HS-5 (cell line): ENCODE measurements around the gene CFAP221.

ENCODE experiments used
- DNase-seq: peaks from one replicate; pipeline ENCODE4 v3.0.0-alpha.2; 2012; ENCODE audit warnings: low read depth

The CFAP221 gene

GRCh38 chr2:119536707-119537106, 7.5 kb upstream of the CFAP221 start:
- DNase-seq: no peak

GRCh38 chr2:119537792-119538191, 6.5 kb upstream of the CFAP221 start:
- no peak for DNase-seq

DNA sequence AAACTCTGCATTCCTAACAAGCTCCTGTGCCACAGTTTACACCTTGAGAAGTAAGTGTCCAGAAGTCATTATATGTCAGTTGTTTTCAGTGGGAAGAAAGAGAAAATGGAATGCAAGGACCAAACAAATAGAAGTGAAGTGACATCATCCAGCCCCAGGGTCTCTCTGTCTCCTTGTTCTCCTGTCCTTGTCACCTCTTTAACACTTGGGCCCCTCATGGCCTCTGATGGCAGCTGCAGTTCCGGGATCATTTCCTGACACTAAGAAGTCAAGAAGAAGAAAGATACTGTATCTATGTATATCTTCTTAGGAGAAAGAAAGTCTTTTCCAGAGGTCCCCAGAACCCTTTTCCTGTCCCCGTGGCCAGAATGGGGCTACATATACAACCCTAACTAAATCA, 2.8 kb upstream of the CFAP221 start:
- DNase-seq: no peak

GRCh38 chr2:119544939-119545475, 758 bp downstream of the CFAP221 start:
- no peak for DNase-seq

DNA sequence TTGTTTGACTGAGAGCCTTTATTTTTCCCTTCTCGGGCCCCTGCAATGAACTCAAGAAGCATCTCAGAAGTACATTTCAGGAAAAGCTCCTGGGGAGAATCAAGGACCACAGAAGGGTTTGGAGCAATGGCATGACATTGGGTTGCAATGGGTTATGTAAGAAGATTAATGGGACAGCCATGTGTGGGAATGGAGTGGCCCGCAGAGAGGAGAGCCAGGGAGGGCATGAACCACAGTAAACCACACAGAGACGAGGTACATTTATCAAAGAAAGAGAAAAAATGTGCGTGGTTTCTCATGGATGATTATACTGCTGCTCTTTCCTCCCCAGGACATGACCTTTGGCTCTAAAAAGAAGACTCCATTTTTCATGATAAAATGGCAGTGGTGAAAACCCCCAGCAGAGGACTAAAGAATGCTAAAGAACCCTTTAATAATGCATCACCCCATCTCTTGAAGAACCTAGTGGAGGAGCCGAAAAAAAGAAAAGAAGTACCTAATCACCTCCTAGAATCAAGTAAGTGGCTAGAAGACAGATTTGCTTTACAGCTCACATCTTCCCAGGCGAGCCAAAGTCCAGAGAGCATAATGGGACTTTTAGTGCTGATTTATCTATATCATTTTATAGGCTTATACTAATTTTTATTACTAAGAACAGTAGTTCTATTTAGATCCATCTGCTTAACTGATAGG, 1.7 kb downstream of the CFAP221 start:
- no peak for DNase-seq

DNA sequence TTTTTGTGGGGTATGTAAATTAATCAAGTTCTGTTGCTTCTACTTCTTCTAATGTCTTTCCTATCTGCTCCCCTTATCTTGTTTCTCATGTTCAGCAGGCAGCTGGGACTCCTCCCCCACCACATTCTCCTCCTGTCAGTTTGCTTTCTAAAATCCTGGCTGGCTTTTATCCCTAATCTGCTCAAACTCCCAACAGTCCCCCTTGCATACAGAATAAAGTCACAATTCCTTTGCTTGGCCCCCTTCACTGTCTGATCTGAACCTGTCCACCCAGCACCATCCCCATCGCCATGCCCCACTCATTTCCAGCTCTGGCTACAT, 2.2 kb downstream of the CFAP221 start:
- DNase-seq: no peak

- DNase-seq: no peak
These were observed 4.4 kb downstream of the CFAP221 start for GRCh38 chr2:119548516-119549120.

DNA sequence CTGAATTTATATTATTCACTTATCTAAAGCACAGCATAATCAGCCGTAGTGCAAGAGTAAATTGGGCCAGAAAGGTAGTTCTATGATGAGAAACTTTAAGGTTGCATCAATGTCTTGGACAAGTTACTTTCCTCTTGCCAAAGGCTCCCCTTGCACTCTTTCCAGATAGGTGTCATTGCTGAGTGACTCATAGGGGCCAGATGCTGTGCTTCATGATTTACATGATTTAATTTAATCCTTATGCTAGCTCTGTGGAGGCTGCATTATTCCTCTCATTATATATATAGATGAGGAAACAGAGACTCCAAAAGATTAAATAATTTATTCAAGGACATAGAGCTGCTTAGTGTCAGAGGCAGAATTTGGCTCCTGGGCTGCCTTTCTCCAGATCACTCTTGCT, 5.0 kb downstream of the CFAP221 start:
- DNase-seq: peak; percentile 58

- DNase-seq: no peak
These were observed 6.1 kb downstream of the CFAP221 start for GRCh38 chr2:119550346-119550745.

- DNase-seq: no peak
These were observed 6.6 kb downstream of the CFAP221 start for GRCh38 chr2:119550856-119551255.

GRCh38 chr2:119552902-119553301, 8.7 kb downstream of the CFAP221 start:
- no peak for DNase-seq

DNA sequence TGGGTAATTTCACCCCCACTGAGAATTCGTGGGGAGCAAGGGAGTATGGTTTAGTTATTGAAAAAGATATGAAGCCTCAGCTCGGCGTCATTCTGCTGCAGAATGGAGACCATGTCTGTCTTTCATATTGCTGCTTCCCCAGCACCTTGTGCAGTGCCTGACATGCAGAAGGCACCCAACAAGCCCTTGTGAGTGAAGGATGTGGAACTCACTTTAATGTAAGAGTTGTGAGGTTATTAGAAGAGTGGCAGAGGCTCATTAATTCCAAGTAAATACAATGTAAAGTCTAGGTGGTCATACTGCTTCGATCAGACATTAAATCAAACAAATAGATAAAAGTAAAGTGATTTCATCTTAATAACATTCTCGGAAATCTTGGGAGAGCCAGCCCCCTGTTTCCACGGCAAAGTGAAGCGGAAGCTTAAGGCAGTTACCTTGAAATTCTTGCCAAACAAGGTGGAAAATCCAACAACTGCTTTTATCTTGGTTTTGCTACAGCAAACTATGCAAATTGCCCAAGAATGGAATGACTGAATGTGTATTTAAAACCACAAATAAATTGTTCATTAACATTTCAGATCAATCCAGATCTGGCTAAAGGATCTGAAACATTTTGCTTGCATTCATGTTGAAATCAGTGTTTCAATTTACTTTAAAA, 9.6 kb downstream of the CFAP221 start:
- DNase-seq: no peak

DNA sequence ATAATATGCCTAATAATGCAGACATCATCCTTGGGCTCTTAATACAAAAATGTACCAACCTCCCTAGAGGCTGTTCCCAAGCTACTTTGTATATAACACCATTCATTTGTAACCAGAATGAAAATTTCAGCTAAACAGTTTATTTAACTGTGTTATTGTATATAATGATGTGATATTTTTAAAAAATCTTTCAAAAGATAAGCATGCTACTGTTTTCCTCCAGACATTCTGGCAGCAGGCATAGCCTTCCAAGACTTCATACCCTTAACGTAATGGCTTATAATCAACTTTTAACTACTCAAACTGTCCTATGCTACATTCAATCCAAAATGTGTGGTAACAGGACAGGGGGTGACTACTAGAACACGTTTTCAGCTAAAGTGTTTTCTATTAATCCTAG, 21.2 kb downstream of the CFAP221 start:
- no peak for DNase-seq

DNA sequence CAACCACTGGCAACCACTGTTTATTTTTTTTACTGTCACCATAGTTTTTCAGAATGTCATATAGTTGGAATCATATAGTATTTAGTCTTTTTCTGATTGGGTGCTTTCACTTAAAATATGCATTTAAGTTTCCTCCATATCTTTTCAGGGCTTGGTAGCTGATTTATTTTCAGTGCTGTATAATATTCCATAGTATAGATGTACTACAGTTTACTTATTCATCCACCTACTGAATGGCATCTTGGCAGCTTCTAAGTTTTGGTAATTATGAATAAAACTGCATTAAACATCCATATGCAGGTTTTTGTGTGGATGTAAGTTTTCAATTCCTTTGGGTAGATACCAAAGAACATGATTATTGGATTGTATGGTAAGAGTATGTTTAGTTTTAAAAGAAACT, 23.0 kb downstream of the CFAP221 start:
- DNase-seq: no peak

DNA sequence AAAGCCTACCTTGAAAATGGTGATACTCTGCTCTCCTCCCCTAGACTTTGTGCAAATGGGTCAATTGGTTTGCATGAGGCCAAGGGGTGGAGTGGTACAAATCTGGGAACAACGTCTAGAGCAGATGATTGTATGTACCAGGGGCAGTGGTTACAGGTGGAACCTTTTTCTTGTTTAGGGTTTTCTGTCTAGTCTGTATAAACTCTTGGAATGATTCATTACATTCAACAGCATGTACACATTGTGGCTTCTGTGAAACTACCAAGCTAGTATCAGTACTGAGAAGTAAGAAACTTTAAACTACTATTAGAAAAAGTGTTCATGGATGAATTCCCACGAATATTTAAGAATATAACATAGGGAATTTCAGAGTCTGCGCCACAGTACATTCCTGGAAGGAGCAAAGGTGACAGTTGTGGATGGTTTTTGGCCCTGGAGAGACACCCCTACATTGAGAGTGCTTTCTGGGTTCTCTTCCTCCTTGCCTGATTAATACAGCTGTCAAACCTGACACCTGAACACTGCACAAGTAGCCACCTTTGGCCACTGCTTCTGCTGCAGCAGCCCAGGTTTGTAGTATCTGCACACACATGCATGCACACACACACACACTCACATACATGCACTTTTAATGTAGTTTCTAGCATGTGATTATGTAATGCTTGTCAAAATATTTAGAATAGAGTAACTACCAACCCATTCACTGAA, 30.0 kb downstream of the CFAP221 start:
- DNase-seq: no peak

GRCh38 chr2:119574864-119575263, 30.6 kb downstream of the CFAP221 start:
- DNase-seq: no peak

DNA sequence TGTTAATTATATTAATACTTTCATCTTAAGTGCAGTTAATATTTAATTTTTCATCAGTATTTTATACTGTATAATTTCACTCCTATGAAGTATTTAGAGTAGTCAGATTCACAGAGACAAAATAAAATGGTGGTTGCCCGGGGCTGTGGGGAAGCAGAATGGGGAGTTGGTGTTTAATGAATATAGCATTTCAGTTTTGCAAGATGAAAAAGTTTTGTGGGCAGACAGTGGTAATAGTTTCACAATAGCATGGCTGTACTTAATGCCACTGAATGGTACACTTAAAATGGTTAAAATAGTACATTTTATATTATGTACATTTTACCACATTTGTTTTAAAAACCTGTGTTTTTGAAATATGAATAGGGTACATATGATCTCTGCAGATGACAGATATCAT, 31.2 kb downstream of the CFAP221 start:
- no peak for DNase-seq

- DNase-seq: no peak
These were observed 35.4 kb downstream of the CFAP221 start for GRCh38 chr2:119579424-119580295.

GRCh38 chr2:119580550-119581072, 36.4 kb downstream of the CFAP221 start:
- DNase-seq: no peak

GRCh38 chr2:119583291-119583690, 39.0 kb downstream of the CFAP221 start:
- DNase-seq: no peak

- no peak for DNase-seq
These were observed 40.2 kb downstream of the CFAP221 start for GRCh38 chr2:119584469-119584868.

- DNase-seq: no peak
These were observed 41.8 kb downstream of the CFAP221 start for GRCh38 chr2:119586085-119586484.
